Vagina (tissue), 2 donors: Measurements from ENCODE around the gene PLOD2.

Experiments
- POLR2A ChIP-seq, 2 donors: fragments of 450-650 bp; IDR thresholded peaks; one replicate each; pipeline ENCODE4 v1.6.1; 2017; ENCODE audit warnings: antibody characterized with exemption in 2 of 2, mild to moderate bottlenecking in 2 of 2, moderate library complexity in 2 of 2
- POLR2AphosphoS5 ChIP-seq, 2 donors: sonication (generic); formaldehyde crosslinking; IDR thresholded peaks; one replicate each; pipeline ENCODE4 v1.9.0; 2017; ENCODE audit warnings: antibody characterized with exemption in 2 of 2, mild to moderate bottlenecking in 2 of 2, low read depth in 1 of 2; ENCODE audit not compliant: insufficient read depth in 1 of 2
- TF ChIP-seq, protein P1 (sequence below), 3 experiments: fragments of 450-650 bp in 2 of 3; fragments of 200-600 bp in 1 of 3; sonication (generic) in 1 of 3; IDR thresholded peaks; one replicate each; pipeline ENCODE4 v1.5.1; 2017 to 2019; ENCODE audit warnings: antibody characterized with exemption in 3 of 3, mild to moderate bottlenecking in 2 of 3, moderate library complexity in 2 of 3

- TF ChIP-seq POLR2A (IDR thresholded peaks at IDR 0.05), result no peak
- TF ChIP-seq, protein P1, sequence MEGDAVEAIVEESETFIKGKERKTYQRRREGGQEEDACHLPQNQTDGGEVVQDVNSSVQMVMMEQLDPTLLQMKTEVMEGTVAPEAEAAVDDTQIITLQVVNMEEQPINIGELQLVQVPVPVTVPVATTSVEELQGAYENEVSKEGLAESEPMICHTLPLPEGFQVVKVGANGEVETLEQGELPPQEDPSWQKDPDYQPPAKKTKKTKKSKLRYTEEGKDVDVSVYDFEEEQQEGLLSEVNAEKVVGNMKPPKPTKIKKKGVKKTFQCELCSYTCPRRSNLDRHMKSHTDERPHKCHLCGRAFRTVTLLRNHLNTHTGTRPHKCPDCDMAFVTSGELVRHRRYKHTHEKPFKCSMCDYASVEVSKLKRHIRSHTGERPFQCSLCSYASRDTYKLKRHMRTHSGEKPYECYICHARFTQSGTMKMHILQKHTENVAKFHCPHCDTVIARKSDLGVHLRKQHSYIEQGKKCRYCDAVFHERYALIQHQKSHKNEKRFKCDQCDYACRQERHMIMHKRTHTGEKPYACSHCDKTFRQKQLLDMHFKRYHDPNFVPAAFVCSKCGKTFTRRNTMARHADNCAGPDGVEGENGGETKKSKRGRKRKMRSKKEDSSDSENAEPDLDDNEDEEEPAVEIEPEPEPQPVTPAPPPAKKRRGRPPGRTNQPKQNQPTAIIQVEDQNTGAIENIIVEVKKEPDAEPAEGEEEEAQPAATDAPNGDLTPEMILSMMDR (IDR thresholded peaks at IDR 0.05), result no peak
- no peak for TF ChIP-seq POLR2AphosphoS5 (IDR thresholded peaks at IDR 0.05; ENCODE audit: insufficient read depth in 1 of 2, low read depth in 1 of 2)
Measured at GRCh38 chr3:146128179-146128578, 32.8 kb downstream of the PLOD2 start.
